Measurements from ENCODE around the gene SLC38A3.

GRCh38 chr3:50169232-50169832 lies 35.7 kb upstream of the SLC38A3 start:
- TF ChIP-seq CREM (IDR thresholded peaks at IDR 0.05; ENCODE audit: low read depth) = no peak
- no peak for TF ChIP-seq SMARCC2 (IDR thresholded peaks at IDR 0.05; ENCODE audit: low read depth)
- no peak for TF ChIP-seq CTCF (IDR thresholded peaks at IDR 0.05 in 2 of 3, conservative IDR thresholded peaks at IDR 0.05 in 1 of 3; ENCODE audit: insufficient read depth in 2 of 3, low read depth in 1 of 3, low read length in 3 of 3)
- no peak for TF ChIP-seq TBP (optimal IDR thresholded peaks at IDR 0.05; ENCODE audit: low read depth, low read length)
- no peak for TF ChIP-seq CHD1 (IDR thresholded peaks at IDR 0.05; ENCODE audit: low read length)
- TF ChIP-seq THAP12 (CRISPR knock-in tag; IDR thresholded peaks at IDR 0.05) = no peak
- no peak for TF ChIP-seq ATF3 (IDR thresholded peaks at IDR 0.05)
- TF ChIP-seq ATF3 (CRISPR knock-in tag; conservative IDR thresholded peaks at IDR 0.05) = no peak
- no peak for TF ChIP-seq E2F6 (IDR thresholded peaks at IDR 0.05; ENCODE audit: borderline replicate concordance in 1 of 2, extremely low read depth in 1 of 2, insufficient read depth in 1 of 2, insufficient read length in 1 of 2, low read depth in 1 of 2, low read length in 1 of 2, poor library complexity in 1 of 2, severe bottlenecking in 1 of 2)
- no peak for TF ChIP-seq POLR2AphosphoS5 (IDR thresholded peaks at IDR 0.05; ENCODE audit: control insufficient read depth, insufficient read depth, low read depth, low read length)
- TF ChIP-seq HDAC1 (IDR thresholded peaks at IDR 0.05) = no peak
- no peak for TF ChIP-seq NFIC (IDR thresholded peaks at IDR 0.05)

Measured in K562 (cell line).